Measurements from ENCODE around the gene EZR.

The EZR gene

DNA sequence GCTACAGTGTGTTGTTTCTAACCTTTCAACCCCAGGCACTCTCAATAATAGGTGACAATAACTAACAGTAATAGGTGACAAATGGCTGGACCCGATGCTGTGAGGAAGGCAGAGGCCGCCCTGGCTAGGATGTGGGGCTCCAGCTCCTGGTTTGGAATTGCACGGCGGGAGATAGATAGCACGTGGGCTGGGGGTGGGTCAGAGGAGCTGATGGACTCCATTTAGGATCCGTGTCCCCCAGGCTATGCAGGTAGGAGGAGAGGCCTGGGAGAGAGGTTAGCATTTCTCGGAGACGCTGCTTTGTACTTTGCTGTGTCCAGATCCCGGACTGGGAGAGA, 61.4 kb downstream of the EZR start:
- DNase-seq = peak; percentile 37

DNA sequence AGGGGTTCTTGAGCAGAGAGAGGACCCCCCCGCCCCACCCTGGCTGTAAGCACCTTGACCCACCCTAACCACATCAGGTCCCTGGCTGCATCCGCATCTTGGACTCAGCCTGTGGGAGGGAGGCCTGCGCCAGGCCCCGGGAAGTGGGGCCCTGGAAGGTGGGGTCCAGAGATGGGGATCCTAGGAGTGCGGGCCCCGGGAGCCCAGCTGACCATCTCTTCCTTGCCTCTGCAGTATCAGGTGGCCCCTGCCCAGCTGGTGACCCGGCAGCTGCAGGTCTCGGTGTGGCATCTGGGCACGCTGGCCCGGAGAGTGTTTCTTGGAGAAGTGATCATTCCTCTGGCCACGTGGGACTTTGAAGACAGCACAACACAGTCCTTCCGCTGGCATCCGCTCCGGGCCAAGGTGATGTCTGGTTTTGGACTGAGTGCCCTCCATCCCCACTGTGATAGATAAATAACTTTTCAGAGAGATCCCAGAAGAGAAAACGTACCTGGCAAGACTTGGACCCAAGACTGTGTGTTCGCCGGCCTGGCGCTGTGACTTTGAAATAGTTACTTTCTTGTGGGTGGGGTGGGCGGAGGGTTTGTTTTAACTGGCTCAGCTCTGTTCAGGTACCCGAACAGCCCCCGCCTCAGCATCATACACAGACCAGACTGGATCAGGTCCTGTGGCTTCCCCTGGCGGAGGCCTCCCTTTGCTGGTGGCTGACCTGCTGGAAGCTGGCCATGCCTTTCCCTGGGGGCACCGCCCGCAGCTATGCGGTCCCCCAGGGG, 62.0 kb downstream of the EZR start:
- DNase-seq = no peak

- DNase-seq = no peak
Measured at GRCh38 chr6:158756126-158756525, 63.0 kb downstream of the EZR start.

GRCh38 chr6:158755636-158756035, 63.5 kb downstream of the EZR start:
- no peak for DNase-seq

DNA sequence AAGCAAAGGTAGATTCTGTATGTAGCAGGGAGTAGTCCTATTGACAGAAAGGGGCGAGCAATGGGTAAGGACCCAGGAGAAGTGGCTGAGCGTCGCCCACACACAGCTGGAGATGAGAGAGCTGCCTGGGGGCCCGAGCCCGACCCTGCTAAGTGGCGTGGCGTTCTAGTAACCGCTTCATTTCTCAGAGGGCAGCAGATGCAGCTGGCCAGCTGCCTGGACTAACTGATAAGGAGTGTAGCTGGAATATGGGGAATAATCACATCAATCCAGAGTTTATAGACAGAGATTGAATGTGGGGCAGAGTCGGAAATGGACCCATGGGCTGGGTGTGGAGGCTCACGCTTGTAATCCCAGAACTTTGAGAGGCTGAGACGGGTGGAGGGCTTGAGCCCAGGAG, 64.4 kb downstream of the EZR start:
- peak; percentile 66 for DNase-seq

GRCh38 chr6:158753811-158754210, 65.4 kb downstream of the EZR start:
- no peak for DNase-seq

- DNase-seq = peak; percentile 95
Measured at GRCh38 chr6:158752613-158753012, 66.6 kb downstream of the EZR start.

- peak; percentile 29 for DNase-seq
Measured at GRCh38 chr6:158751921-158752320, 67.2 kb downstream of the EZR start.

DNA sequence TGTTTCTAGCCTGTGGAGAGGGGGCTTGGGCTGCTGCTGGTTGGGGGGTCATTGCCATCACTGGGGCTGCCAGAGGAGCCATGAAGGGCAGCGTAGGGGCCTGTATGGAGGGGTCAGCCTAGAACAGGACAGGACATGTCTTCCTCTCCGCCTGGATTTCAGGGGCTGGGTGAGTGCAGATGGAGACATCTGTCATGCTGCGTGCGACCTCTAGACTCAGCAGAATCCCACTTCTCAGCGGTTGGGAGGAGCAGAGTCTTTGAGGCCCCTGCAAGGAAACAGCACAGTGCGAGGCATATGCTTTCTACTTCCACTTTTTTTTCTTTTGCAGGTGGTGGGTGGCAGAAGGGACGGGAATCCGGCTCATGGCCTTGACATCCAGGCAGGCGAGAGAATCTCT, 67.9 kb downstream of the EZR start:
- DNase-seq = no peak

GRCh38 chr6:158744986-158745430, 74.2 kb downstream of the EZR start:
- peak; percentile 60 for DNase-seq

DNA sequence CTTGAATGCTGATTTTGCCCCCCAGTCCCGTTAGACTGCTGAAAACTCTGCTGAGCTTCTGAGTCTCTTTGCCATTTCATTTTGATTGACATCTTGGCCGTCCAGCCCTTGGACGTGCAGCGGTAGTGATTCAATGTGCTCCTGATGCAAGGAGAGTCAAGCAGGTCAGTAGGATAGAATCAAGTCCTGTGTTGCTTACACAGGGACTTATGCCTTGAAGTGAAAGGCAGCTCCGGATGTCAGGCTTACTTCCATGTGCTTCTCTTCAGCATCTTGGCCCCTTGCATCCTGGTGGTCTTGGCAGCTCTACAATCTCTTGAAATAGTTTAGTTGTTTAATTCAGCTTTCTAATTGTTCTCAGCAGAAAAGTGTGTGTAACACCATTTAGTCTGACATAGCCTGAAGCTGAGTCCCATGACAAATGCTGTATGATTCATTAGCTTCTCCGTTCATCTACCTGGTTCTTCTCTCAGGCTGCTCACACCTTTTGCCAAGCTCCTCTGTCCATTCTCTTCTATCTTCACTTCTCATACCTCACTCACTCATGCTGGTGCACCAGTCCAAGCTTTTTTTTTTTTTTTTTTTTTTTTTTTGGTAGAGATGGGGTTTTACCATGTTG, 76.0 kb downstream of the EZR start:
- DNase-seq = no peak

DNA sequence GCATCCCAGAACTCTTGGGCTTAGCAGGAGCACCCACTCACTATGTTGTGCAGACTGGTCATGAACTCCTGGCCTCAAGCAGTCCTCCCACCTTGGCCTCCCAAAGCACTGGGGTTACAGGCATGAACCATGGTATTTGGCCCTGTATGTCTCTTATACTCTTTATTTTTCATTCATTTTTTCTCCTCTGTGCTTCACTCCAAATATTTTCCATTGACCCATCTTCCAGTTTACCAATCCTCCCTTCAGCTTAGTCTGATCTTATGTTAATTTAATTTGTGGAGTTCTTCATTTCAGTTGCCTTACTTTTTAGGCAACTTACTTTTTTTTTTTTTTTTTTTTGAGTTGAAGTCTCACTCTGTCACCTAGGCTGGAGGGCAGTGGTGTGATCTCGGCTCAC, 79.5 kb downstream of the EZR start:
- no peak for DNase-seq

GRCh38 chr6:158737710-158738615, 81.2 kb downstream of the EZR start:
- DNase-seq = peak; percentile 42

GRCh38 chr6:158737082-158737709, 82.0 kb downstream of the EZR start:
- no peak for DNase-seq

DNA sequence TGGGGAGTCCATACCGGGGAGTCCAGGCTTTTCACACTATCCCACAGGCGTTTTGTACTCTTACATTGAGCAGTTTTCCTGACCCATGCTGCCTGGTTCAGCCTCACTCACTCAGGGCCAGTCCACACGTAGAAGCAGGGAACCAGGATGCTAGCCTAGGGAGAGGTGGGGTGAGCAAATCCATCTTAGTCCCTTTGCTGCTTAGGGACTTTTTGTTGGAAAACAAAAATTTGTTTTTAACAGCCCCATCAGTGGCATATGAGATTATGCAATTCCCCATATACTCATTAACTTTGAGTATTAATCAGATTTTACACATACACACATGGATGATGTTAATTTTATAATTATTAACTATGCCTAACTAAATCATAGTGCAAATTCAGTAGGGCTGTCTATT, 84.2 kb downstream of the EZR start:
- no peak for DNase-seq

DNA sequence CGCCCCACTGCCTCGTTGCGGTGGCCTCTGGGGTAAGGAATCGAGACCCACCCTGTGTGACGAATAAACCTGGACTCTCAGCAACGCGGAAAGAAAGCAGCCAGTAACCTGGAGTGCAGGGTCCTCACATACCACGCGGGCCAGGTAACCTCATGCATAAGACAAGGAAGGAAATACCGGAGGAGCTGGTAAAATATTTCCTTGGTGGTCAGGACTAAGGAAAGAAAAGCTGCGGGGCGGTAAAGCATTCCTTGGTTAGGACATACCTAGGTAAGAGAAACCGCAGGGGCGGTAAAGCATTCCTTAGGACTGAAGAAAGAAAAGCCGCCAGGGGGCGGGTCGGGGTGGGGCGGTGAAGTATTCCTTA, 88.6 kb downstream of the EZR start:
- DNase-seq = no peak

GRCh38 chr6:158729906-158730540, 89.1 kb downstream of the EZR start:
- no peak for DNase-seq

DNA sequence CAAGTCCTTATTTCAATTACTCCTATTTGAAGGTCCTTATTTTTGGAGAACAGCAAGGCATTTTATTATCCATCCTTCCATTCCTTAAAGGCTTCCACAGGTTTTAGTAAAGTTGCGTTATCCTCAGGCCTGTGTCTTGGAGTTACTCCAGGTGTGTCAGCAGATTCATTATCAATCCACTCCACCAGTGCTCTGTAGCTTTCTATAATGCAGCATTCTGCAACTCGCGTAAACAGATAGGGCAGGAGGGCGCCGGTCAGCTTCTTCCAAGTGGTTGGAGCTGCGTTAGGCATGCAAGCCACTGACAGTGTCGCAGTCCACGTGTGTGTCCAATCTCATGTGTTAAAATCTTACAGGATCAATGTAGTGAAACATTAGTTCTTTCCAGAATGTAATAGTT, 93.5 kb downstream of the EZR start:
- DNase-seq = no peak

DNA sequence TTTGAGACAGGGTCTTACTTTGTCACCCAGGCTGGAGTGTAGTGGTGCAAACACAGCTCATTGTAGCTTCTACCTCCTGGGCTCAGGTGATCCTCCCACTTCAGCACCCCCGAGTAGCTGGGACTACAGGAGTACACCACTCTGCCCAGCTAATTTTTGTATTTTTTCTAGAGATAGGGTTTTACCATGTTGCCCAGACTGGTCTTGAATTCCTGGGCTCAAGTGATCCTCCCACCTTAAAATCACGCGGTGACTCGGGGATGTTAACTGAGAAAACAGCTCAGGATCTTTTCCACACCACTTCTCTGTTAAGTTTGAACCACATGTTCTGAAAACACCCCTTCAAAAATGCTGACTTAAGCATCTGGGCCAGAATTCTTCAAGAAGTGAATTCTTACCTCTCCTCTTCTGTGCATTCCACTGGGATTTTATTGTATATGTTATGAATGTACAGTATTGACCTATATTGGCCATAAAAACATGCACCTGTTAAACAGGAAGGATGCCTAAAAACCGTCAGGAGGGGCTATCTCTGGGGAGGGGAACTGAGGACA, 96.9 kb downstream of the EZR start:
- no peak for DNase-seq

DNA sequence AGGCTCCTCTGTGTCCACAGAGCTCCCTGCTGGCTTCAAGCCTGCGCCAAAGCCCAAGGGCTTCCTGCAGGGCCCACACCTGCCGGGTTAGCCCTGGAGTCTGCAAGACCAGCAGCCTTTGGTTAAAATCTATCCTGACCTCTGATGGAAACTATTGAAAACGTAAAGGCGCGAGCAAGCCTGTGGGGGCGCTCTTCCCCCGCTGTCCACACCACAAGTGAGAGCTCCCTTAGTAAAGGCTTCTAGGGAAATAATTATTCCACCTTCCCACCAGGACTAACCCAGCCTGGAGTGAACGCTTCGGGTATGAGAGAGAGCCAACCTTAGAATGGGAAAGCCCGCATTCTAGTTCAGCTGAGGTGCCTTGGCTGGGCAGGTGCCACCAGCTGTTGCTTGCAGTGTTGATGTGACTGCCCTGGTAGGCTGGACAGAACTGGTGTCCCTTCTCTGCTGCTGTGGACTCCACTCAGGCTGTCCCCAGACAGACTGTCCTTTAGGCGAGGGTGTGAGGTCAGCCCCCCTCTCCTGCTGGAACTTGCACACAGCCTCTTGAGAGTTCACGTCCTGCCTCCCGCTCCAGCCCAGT, 100.6 kb downstream of the EZR start:
- peak; percentile 76 for DNase-seq

- DNase-seq = no peak
Measured at GRCh38 chr6:158717341-158718330, 101.5 kb downstream of the EZR start.

Measured in NCI-H69 (cell line).